HCT116 (cell line): ENCODE results near the gene EMC10. TPM values are rescaled to one million over a fixed set of nuclear protein-coding genes. Genes with fewer than 3 reads are reported as not detected.

ENCODE experiments used
- ATAC-seq: fragments of 200-7000 bp; cut with Tn5 transposase; 2 replicates; pipeline ENCODE4 v1.9.1; 2020; ENCODE audit warnings: mild to moderate bottlenecking, moderate library complexity
- BruUV-seq: library from RNA; stranded (reverse); fragments of 400-500 nt; replicated peaks from 2 replicates; lab custom pipeline; 2021; lab: Mats Ljungman, UMichigan
- CTCF ChIA-PET: fragments of 300-600 bp; sonication (Branson Sonifier 250); formaldehyde crosslinking; loops from one replicate; lab custom pipeline; 2021; ENCODE audit warnings: antibody characterized with exemption; lab: Charles Lee
- POLR2A ChIA-PET: fragments of 300-600, 350-600 bp; sonication (Branson Sonifier 250); formaldehyde crosslinking; loops from one replicate; lab custom pipeline; 2021; ENCODE audit warnings: antibody characterized with exemption; lab: Charles Lee
- RAD21 ChIA-PET, 2 experiments: fragments of 300-600 bp; sonication (Branson Sonifier 250); formaldehyde crosslinking; loops; one replicate each; lab custom pipeline; 2023; ENCODE audit warnings: low total read pairs in 2 of 2; ENCODE audit not compliant: uncharacterized antibody in 2 of 2, unreplicated experiment in 2 of 2, low non-redundant PET in 1 of 2; lab: Charles Lee
- DNase-seq: peaks from one replicate; pipeline ENCODE4 v3.0.0-alpha.2; 2010; ENCODE audit warnings: low read depth, low spot score
- H2AFZ ChIP-seq: fragments of 200-600 bp; shearing (Covaris generic), sonication (generic); 2 replicates; pipeline ENCODE4 v1.6.1; 2017; ENCODE audit warnings: low read depth, mixed run types, mixed read lengths, antibody characterized with exemption, low read length; ENCODE audit not compliant: poor library complexity, severe bottlenecking
- H3K27ac ChIP-seq: 2 replicates; pipeline ENCODE4 v1.5.1; 2012; ENCODE audit warnings: low read depth, low read length
- H3K27me3 ChIP-seq: fragments of 200-600 bp; sonication (generic); 2 replicates; pipeline ENCODE4 v1.6.1; 2016; ENCODE audit warnings: mixed run types, low read length, mixed read lengths; ENCODE audit not compliant: insufficient read depth
- H3K36me3 ChIP-seq, 2 experiments: fragments of 200-500 bp in 1 of 2; fragments of 200-600 bp in 1 of 2; sonication (Bioruptor generic) in 1 of 2; sonication (generic) in 1 of 2; 2 replicates each; pipeline versions ENCODE4 v1.5.1 to v1.6.1; 2014 to 2016; ENCODE audit warnings: low read length in 2 of 2, inconsistent platforms in 1 of 2, mixed read lengths in 1 of 2, mixed run types in 1 of 2; ENCODE audit not compliant: insufficient read depth in 2 of 2, control insufficient read depth in 1 of 2
- H3K4me1 ChIP-seq, 2 experiments: fragments of 200-600 bp in 1 of 2; sonication (generic) in 1 of 2; 2 replicates each; pipeline versions ENCODE4 v1.5.1 to v1.6.1; 2012 to 2017; ENCODE audit warnings: low read length in 2 of 2, inconsistent platforms in 1 of 2, mild to moderate bottlenecking in 1 of 2, mixed read lengths in 1 of 2, mixed run types in 1 of 2, moderate library complexity in 1 of 2; ENCODE audit not compliant: insufficient read depth in 2 of 2, control insufficient read depth in 1 of 2
- H3K4me2 ChIP-seq: fragments of 200-600 bp; sonication (generic); 2 replicates; pipeline ENCODE4 v1.6.1; 2017; ENCODE audit warnings: mixed run types, low read length, mixed read lengths
- H3K4me3 ChIP-seq, 2 experiments: fragments of 200-600 bp in 1 of 2; sonication (generic) in 1 of 2; replicated peaks in 1 of 2; 2 replicates each; pipeline ENCODE4 v1.5.1; 2011 to 2016; ENCODE audit warnings: low read length in 2 of 2, control low read depth in 1 of 2, low read depth in 1 of 2, mild to moderate bottlenecking in 1 of 2, mixed read lengths in 1 of 2, mixed run types in 1 of 2
- H3K79me2 ChIP-seq: fragments of 200-600 bp; sonication (generic); 2 replicates; pipeline ENCODE4 v1.6.1; 2017; ENCODE audit warnings: mild to moderate bottlenecking, mixed run types, low read length, moderate library complexity, mixed read lengths; ENCODE audit not compliant: insufficient read depth
- H3K9ac ChIP-seq: fragments of 200-600 bp; sonication (generic); 2 replicates; pipeline ENCODE4 v1.6.1; 2016; ENCODE audit warnings: low read length, mixed read lengths
- H3K9me2 ChIP-seq: fragments of 200-600 bp; sonication (generic), shearing (Covaris generic); 2 replicates; pipeline ENCODE4 v1.6.1; 2017; ENCODE audit warnings: mixed run types, mild to moderate bottlenecking, moderate library complexity; ENCODE audit not compliant: insufficient read depth
- H3K9me3 ChIP-seq, 2 experiments: fragments of 200-500 bp in 1 of 2; fragments of 200-600 bp in 1 of 2; sonication (Bioruptor generic) in 1 of 2; sonication (generic) in 1 of 2; 2 replicates each; pipeline ENCODE4 v1.6.1; 2014 to 2017; ENCODE audit warnings: low read length in 2 of 2, mixed read lengths in 2 of 2, inconsistent platforms in 1 of 2, low read depth in 1 of 2, mild to moderate bottlenecking in 1 of 2, mixed run types in 1 of 2, moderate library complexity in 1 of 2; ENCODE audit not compliant: control insufficient read depth in 1 of 2, insufficient read depth in 1 of 2
- H4K20me1 ChIP-seq: fragments of 200-600 bp; sonication (generic), shearing (Covaris generic); 2 replicates; pipeline ENCODE4 v1.6.1; 2017; ENCODE audit warnings: mixed run types, mild to moderate bottlenecking, moderate library complexity; ENCODE audit not compliant: insufficient read depth
- CEBPB ChIP-seq: IDR thresholded peaks from 2 replicates; pipeline ENCODE4 v1.6.1; 2012; ENCODE audit warnings: low read depth
- ELF1 ChIP-seq: IDR thresholded peaks from 2 replicates; pipeline ENCODE4 v1.6.1; 2012; ENCODE audit warnings: low read depth, borderline replicate concordance
- EZH2 ChIP-seq: fragments of 200-600 bp; sonication (generic); IDR thresholded peaks from 2 replicates; pipeline ENCODE4 v1.6.1; 2017; ENCODE audit warnings: antibody characterized with exemption, mixed run types
- EZH2phosphoT487 ChIP-seq: fragments of 200-600 bp; IDR thresholded peaks from 2 replicates; pipeline ENCODE4 v1.6.1; 2018; ENCODE audit warnings: antibody characterized with exemption, borderline replicate concordance
- JUND ChIP-seq: IDR thresholded peaks from 2 replicates; pipeline ENCODE4 v1.6.1; 2012
- POLR2A ChIP-seq: IDR thresholded peaks from 2 replicates; pipeline ENCODE4 v1.7.0; 2011; ENCODE audit warnings: borderline replicate concordance; ENCODE audit not compliant: insufficient read depth, insufficient read length; ENCODE audit errors: extremely low read depth
- POLR2AphosphoS5 ChIP-seq: IDR thresholded peaks from 2 replicates; pipeline ENCODE4 v1.6.1; 2011; ENCODE audit warnings: mild to moderate bottlenecking, low read depth, low read length, moderate library complexity
- RAD21 ChIP-seq: IDR thresholded peaks from 2 replicates; pipeline ENCODE4 v1.6.1; 2012; ENCODE audit warnings: low read depth, mild to moderate bottlenecking
- REST ChIP-seq: IDR thresholded peaks from 2 replicates; pipeline ENCODE4 v1.6.1; 2012; ENCODE audit warnings: low read depth
- SP1 ChIP-seq: IDR thresholded peaks from 2 replicates; pipeline ENCODE4 v1.6.1; 2012; ENCODE audit warnings: low read depth
- SRF ChIP-seq: IDR thresholded peaks from 2 replicates; pipeline ENCODE4 v1.6.1; 2012; ENCODE audit warnings: low read depth
- ZNF274 ChIP-seq: fragments of 200-500 bp; sonication (Bioruptor generic); IDR thresholded peaks from 2 replicates; pipeline ENCODE4 v1.6.1; 2014; ENCODE audit warnings: mild to moderate bottlenecking, low read depth, low read length, inconsistent platforms
- intact Hi-C: fragments of 100-400 bp; cut with micrococcal nuclease; formaldehyde crosslinking; loops from 2 replicates; pipeline ENCODE4 v1.10.0; 2022
- total RNA-seq: library from RNA; stranded (reverse); gene quantifications from one replicate; pipeline ENCODE4 v1.2.1, GENCODE V29; 2021; ENCODE audit not compliant: unreplicated experiment
- TF ChIP-seq, protein P1 (sequence below): IDR thresholded peaks from 2 replicates; pipeline ENCODE4 v1.6.1; 2012
- TF ChIP-seq, protein P2 (sequence below), 3 experiments: fragments of 200-600 bp in 1 of 3; sonication (generic) in 1 of 3; IDR thresholded peaks in 2 of 3; conservative IDR thresholded peaks in 1 of 3; 2 replicates each; pipeline ENCODE4 v1.5.1; 2012 to 2017; ENCODE audit warnings: low read depth in 2 of 3, low read length in 2 of 3, antibody characterized with exemption in 1 of 3, borderline replicate concordance in 1 of 3, control low read depth in 1 of 3, mild to moderate bottlenecking in 1 of 3, mixed read lengths in 1 of 3, mixed run types in 1 of 3, moderate library complexity in 1 of 3; ENCODE audit not compliant: insufficient read depth in 1 of 3

Gene EMC10
- total RNA-seq, 1 experiment from 2014 or later = 92.4 TPM

GRCh38 chr19:50460161-50460765, 16.0 kb upstream of the EMC10 start:
- Histone ChIP-seq H3K9me3 (no peaks in the 10 kb centered on the region), H3K79me2 (no peaks in the 10 kb centered on the region), H3K9me2 (no peaks in the 10 kb centered on the region), H3K36me3 (no peaks in the 10 kb centered on the region), H3K27me3 (no peaks in the 10 kb centered on the region), H4K20me1 (no peaks in the 10 kb centered on the region), H3K4me2 (peak overlapping the region; percentile 73), H3K9ac (no peak overlapping the region), H3K4me3 (peak overlapping the region in 1 of 2 experiments; percentile 1; a peak in 1 of 4 replicates), H3K4me1 (peaks cover 7 to 26% of the 10 kb centered on the region in 2 experiments), H3K27ac (no peak overlapping the region), H2AFZ (peak overlapping the region; percentile 97)
- BruUV-seq = no TSS peak
- intact Hi-C loops = loop anchor here (2.0 kb wide), 1 partner anchor 103 kb away; no protein-coding TSS in a partner anchor
- DNase-seq (no peak), ATAC-seq (peak; percentile 57)
- RAD21 ChIA-PET = interaction anchor here (0.6 to 0.9 kb wide), 2 partner anchors 91 to 96 kb away, joined by 3 to 5 read pairs; no protein-coding TSS in a partner anchor
- CTCF ChIA-PET = interaction anchor here (1.2 to 1.6 kb wide), 4 partner anchors 14 to 103 kb away, joined by 3 to 9 read pairs (median 6); partner anchors contain the start of gene NR1H2
- POLR2A ChIA-PET = interaction anchor here (0.9 to 1.5 kb wide), 2 partner anchors 76 to 91 kb away, joined by 4 read pairs; partner anchors contain the start of gene POLD1
- TF ChIP-seq SRF = no peak
- no peak for TF ChIP-seq EZH2
- no peak for TF ChIP-seq EZH2phosphoT487
- TF ChIP-seq RAD21 = no peak
- TF ChIP-seq ZNF274 = no peak
- no peak for TF ChIP-seq POLR2A
- no peak for TF ChIP-seq JUND
- TF ChIP-seq ELF1 = no peak
- no peak for TF ChIP-seq REST
- TF ChIP-seq, protein P1, sequence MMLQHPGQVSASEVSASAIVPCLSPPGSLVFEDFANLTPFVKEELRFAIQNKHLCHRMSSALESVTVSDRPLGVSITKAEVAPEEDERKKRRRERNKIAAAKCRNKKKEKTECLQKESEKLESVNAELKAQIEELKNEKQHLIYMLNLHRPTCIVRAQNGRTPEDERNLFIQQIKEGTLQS = no peak
- TF ChIP-seq POLR2AphosphoS5 = no peak
- no peak for TF ChIP-seq SP1
- TF ChIP-seq, protein P2, sequence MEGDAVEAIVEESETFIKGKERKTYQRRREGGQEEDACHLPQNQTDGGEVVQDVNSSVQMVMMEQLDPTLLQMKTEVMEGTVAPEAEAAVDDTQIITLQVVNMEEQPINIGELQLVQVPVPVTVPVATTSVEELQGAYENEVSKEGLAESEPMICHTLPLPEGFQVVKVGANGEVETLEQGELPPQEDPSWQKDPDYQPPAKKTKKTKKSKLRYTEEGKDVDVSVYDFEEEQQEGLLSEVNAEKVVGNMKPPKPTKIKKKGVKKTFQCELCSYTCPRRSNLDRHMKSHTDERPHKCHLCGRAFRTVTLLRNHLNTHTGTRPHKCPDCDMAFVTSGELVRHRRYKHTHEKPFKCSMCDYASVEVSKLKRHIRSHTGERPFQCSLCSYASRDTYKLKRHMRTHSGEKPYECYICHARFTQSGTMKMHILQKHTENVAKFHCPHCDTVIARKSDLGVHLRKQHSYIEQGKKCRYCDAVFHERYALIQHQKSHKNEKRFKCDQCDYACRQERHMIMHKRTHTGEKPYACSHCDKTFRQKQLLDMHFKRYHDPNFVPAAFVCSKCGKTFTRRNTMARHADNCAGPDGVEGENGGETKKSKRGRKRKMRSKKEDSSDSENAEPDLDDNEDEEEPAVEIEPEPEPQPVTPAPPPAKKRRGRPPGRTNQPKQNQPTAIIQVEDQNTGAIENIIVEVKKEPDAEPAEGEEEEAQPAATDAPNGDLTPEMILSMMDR (IDR thresholded peaks at IDR 0.05 in 2 of 3, conservative IDR thresholded peaks at IDR 0.05 in 1 of 3; ENCODE audit: borderline replicate concordance in 1 of 3, insufficient read depth in 1 of 3, low read depth in 2 of 3, low read length in 2 of 3) = no peak
- no peak for TF ChIP-seq CEBPB
- TF ChIP-seq, all 23 proteins: peak for 0
